ENCODE results near the gene CNIH2. TPM values are rescaled to one million over a fixed set of nuclear protein-coding genes. Genes with fewer than 3 reads are reported as not detected.

CNIH2 gene
- total RNA-seq, 1 experiment from 2014 or later: 12.9 TPM

DNA sequence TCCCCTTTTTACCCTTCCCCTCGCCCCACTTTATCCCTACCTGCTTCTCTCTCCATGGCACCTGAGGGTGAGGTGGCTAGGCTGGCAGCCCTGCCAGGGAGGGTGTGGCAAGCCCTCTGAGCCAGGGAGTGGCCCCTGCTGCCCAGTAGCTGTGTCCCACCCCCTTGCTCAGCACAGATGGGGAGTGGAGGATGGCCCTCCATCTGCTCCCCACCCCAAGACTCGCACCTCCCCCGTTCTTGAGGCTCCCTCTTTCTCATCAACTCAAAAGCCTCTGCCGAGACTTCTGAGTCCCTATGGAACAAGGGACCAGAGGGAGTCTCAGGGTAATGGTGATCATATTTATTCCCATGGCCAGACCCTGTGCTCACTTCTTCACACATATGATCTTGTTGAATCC lies 15.4 kb downstream of the CNIH2 start (continued):
- TF ChIP-seq, protein P1, sequence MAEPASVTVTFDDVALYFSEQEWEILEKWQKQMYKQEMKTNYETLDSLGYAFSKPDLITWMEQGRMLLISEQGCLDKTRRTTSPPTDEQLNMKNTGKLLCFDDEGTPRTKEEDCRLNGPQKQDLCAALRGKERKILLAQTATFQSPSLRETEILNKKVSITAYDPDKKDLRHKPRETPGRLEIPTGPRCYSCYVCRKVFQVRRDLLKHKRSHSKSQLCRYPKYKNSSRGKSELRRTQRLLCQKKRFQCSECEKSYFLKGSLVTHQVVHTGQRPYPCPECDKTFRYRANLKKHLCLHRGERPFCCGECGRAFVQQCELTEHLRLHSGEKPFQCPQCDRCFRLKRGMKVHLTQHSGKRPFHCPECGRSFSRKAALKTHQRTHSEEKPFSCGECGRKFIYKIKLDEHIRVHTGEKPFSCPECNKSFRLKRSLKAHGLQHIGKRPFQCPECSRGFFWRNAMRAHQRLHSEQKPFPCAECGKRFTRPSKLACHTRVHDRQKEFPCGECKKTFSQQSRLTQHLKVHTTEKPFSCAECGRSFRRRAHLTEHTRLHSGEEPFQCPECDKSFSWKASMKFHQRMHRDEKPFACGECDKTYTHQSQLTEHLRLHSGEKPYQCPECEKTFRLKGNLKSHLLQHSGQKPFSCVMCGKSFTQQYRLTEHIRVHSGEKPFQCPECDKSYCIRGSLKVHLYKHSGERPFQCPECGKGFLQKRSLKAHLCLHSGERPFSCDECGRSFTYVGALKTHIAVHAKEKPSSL (CRISPR knock-in tag; conservative IDR thresholded peaks at IDR 0.05): no peak
- no peak for TF ChIP-seq OVOL2 (CRISPR knock-in tag; IDR thresholded peaks at IDR 0.05; ENCODE audit: borderline replicate concordance)
- no peak for TF ChIP-seq JAZF1 (CRISPR knock-in tag; IDR thresholded peaks at IDR 0.05)
- no peak for TF ChIP-seq CREB1 (CRISPR knock-in tag; IDR thresholded peaks at IDR 0.05)
- TF ChIP-seq, protein P2, sequence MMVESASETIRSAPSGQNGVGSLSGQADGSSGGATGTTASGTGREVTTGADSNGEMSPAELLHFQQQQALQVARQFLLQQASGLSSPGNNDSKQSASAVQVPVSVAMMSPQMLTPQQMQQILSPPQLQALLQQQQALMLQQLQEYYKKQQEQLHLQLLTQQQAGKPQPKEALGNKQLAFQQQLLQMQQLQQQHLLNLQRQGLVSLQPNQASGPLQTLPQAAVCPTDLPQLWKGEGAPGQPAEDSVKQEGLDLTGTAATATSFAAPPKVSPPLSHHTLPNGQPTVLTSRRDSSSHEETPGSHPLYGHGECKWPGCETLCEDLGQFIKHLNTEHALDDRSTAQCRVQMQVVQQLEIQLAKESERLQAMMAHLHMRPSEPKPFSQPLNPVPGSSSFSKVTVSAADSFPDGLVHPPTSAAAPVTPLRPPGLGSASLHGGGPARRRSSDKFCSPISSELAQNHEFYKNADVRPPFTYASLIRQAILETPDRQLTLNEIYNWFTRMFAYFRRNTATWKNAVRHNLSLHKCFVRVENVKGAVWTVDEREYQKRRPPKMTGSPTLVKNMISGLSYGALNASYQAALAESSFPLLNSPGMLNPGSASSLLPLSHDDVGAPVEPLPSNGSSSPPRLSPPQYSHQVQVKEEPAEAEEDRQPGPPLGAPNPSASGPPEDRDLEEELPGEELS (CRISPR knock-in tag; IDR thresholded peaks at IDR 0.05): no peak
- no peak for TF ChIP-seq TCF7 (CRISPR knock-in tag; IDR thresholded peaks at IDR 0.05; ENCODE audit: low read depth)

DNA sequence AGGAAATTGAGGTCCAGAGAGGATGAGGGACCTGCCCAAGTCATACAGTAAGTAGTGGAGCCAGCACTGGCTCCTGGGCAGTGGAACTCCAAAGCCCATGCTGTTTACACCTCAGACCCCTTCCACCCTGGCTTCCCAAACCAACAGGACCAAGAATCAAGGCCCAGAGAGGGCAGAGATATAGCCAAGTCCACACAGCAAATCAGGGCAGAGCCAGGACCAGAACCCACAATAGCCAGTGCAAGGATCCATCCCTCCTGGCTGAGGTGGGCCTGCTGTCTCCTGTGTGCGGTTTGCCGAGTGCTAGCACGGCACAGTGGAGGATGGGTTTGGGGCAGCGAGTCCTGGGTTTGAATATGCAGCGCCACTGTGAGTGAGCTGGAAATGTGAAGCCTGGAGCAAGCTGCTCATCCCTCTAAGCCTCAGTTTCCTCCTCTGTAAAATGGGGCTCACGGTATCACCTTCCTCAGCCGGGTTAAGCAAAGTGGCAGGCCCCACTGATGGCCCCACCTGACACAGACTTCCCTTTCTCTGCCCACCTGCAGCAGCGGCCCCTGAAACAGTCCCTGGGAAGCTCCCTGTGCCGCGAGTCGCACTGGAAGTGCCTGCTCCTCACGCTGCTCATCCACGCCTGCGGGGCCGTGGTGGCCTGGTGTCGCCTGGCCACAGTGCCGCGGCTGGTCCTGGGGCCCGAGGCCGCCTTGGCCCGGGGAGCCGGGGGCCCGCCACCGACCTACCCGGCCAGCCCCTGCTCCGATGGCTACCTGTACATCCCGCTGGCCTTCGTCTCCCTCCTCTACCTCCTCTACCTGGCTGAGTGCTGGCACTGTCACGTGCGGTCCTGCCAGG lies 16.0 kb downstream of the CNIH2 start:
- Mint-ChIP-seq H3K9me3 (no peaks in the 10 kb centered on the region), H3K4me1 (peaks cover 26% of the 10 kb centered on the region), H3K4me3 (peak overlapping the region; percentile 37), H3K27ac (no peak overlapping the region), H3K27me3 (ENCODE audit: low read depth) (peaks cover 38% of the 10 kb centered on the region), H3K36me3 (no peaks in the 10 kb centered on the region)
- no peak for ATAC-seq
- CTCF ChIA-PET: interaction anchor here (1.2 to 2.3 kb wide), 2 partner anchors 19 to 29 kb away, joined by 3 to 8 read pairs; no protein-coding TSS in a partner anchor
- POLR2A ChIA-PET: no interaction called here
- DNase-seq (ENCODE audit: low spot score): no peak
- TF ChIP-seq HMGA2 (CRISPR knock-in tag; IDR thresholded peaks at IDR 0.05): no peak
- TF ChIP-seq TEAD4 (CRISPR knock-in tag; IDR thresholded peaks at IDR 0.05): no peak

DNA sequence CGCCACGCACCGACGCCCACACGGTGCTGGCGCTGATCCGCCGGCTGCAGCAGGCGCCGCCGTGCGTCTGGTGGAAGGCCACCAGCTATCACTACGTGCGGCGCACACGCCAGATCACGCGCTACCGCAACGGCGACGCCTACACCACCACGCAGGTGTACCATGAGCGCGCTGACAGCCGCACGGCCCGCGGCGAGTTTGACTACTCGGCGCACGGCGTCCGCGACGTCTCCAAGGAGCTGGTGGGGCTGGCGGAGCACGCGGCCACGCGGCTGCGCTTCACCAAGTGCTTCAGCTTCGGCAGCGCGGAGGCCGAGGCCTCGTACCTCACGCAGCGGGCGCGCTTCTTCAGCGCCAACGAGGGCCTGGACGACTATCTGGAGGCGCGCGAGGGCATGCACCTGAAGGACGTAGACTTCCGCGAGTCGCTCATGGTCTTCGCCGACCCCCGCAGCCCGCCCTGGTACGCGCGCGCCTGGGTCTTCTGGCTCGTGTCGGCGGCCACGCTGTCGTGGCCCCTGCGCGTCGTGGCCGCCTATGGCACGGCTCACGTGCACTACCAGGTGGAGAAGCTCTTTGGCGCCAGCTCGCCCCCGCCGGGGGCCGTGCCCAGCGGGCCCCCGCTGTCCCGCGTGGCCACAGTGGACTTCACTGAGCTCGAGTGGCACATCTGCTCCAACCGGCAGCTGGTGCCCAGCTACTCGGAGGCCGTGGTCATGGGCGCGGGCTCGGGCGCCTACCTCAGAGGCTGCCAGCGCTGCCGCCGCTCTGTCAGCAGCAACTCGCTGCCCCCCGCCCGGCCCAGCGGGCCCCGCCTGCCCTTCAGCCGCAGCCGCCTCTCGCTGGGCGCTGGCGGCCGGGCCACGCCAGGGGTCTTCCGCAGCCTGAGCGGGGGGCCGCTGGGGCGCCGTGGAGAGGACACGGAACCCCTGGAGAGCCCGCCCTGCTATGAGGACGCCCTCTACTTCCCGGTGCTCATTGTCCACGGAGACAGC lies 16.9 kb downstream of the CNIH2 start:
- no peak overlapping the region; the same call in 1 of the 2 replicates for H3K4me3 Mint-ChIP-seq
- ATAC-seq (no peak), DNase-seq (ENCODE audit: low spot score) (no peak)
- H3K27me3 Mint-ChIP-seq (ENCODE audit: low read depth): peaks cover 32% of the 10 kb centered on the region
- ChIA-PET POLR2A (no interaction called here), CTCF (interaction anchor here (1.2 to 2.3 kb wide), 3 partner anchors 18 to 94 kb away, joined by 3 to 8 read pairs (median 3); no protein-coding TSS in a partner anchor)
- TF ChIP-seq, protein P1 (CRISPR knock-in tag; conservative IDR thresholded peaks at IDR 0.05): no peak
- TF ChIP-seq, protein P3, sequence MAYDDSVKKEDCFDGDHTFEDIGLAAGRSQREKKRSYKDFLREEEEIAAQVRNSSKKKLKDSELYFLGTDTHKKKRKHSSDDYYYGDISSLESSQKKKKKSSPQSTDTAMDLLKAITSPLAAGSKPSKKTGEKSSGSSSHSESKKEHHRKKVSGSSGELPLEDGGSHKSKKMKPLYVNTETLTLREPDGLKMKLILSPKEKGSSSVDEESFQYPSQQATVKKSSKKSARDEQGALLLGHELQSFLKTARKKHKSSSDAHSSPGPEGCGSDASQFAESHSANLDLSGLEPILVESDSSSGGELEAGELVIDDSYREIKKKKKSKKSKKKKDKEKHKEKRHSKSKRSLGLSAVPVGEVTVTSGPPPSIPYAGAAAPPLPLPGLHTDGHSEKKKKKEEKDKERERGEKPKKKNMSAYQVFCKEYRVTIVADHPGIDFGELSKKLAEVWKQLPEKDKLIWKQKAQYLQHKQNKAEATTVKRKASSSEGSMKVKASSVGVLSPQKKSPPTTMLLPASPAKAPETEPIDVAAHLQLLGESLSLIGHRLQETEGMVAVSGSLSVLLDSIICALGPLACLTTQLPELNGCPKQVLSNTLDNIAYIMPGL (CRISPR knock-in tag; IDR thresholded peaks at IDR 0.05): 0 out of 2 replicates have a peak, but pooled peaks have one; percentile 34
- H3K36me3 Mint-ChIP-seq: no peaks in the 10 kb centered on the region
- H3K9me3 Mint-ChIP-seq: no peaks in the 10 kb centered on the region
- H3K4me1 Mint-ChIP-seq: peaks cover 22% of the 10 kb centered on the region
- H3K27ac Mint-ChIP-seq: no peak overlapping the region

Data from WTC11 (cell line).